Mucosa of rectum (tissue), 2 donors: ENCODE data around the gene NCMAP.
"Not testable (repeated sequence)": the region's sequence is repeated elsewhere in the genome, so short reads cannot be mapped to it uniquely, and the experiment has no call there.

ENCODE experiments used
- H3K27ac ChIP-seq, 2 donors: one replicate each; pipeline ENCODE4 v1.7.0; 2013; ENCODE audit warnings: inconsistent platforms in 2 of 2, low read depth in 2 of 2, low read length in 2 of 2
- H3K27me3 ChIP-seq, 2 donors: one replicate each; pipeline ENCODE4 v1.7.0; 2013; ENCODE audit warnings: low read length in 2 of 2; ENCODE audit not compliant: control insufficient read depth in 2 of 2, insufficient read depth in 2 of 2
- H3K36me3 ChIP-seq, 2 donors: one replicate each; pipeline ENCODE4 v1.7.0; 2013; ENCODE audit warnings: low read length in 2 of 2; ENCODE audit not compliant: control insufficient read depth in 2 of 2, insufficient read depth in 2 of 2
- H3K4me1 ChIP-seq, 2 donors: one replicate each; pipeline ENCODE4 v1.7.0; 2013; ENCODE audit warnings: low read length in 2 of 2, mild to moderate bottlenecking in 1 of 2; ENCODE audit not compliant: control insufficient read depth in 2 of 2, insufficient read depth in 2 of 2
- H3K4me3 ChIP-seq, 2 donors: one replicate each; pipeline ENCODE4 v1.7.0; 2013; ENCODE audit warnings: low read length in 2 of 2
- H3K9ac ChIP-seq, 2 donors: one replicate each; pipeline ENCODE4 v1.7.0; 2013; ENCODE audit warnings: low read length in 2 of 2, low read depth in 1 of 2, mild to moderate bottlenecking in 1 of 2
- H3K9me3 ChIP-seq, 2 donors: one replicate each; pipeline ENCODE4 v1.7.0; 2013; ENCODE audit warnings: low read length in 2 of 2; ENCODE audit not compliant: control insufficient read depth in 2 of 2
- donor health status: healthy.
- donor health status: Normal muscosa, but diverticular disease.

NCMAP gene

GRCh38 chr1:24555591-24556413 is at the start of gene NCMAP:
TSS of gene NCMAP (plus strand) at chr1:24556087. CDS start at chr1:24595431, 39,344 bp downstream.
- Histone ChIP-seq H3K9me3 (no peaks in the 10 kb centered on the region), H3K27ac (no peak within 1 kb of the TSS), H3K4me3 (peak within 1 kb of the TSS; percentile 63 to 65), H3K36me3 (no peaks in the 10 kb centered on the region), H3K9ac (peak within 1 kb of the TSS; percentile 56 to 79), H3K4me1 (peaks cover 17 to 20% of the 10 kb centered on the region in 2 donors), H3K27me3 (peaks cover 0 to 12% of the 10 kb centered on the region in 2 donors)

GRCh38 chr1:24506691-24507381 is 49.1 kb upstream of the NCMAP start:
- no peak overlapping the region for H3K9ac ChIP-seq
- peak overlapping the region in 1 of 2 donors; percentile 14 for H3K4me3 ChIP-seq
- no peaks in the 10 kb centered on the region for H3K27me3 ChIP-seq
- peak overlapping the region; percentile 16 to 63 for H3K27ac ChIP-seq
- no peaks in the 10 kb centered on the region for H3K36me3 ChIP-seq
- H3K4me1 ChIP-seq = peaks cover 4 to 12% of the 10 kb centered on the region in 2 donors
- no peaks in the 10 kb centered on the region for H3K9me3 ChIP-seq

- no peaks in the 10 kb centered on the region for H3K9me3 ChIP-seq
- no peaks in the 10 kb centered on the region for H3K36me3 ChIP-seq
- H3K4me3 ChIP-seq = no peak overlapping the region
- peaks cover 4 to 10% of the 10 kb centered on the region in 2 donors for H3K4me1 ChIP-seq
- H3K27ac ChIP-seq = peak overlapping the region; percentile 16 to 63
- no peaks in the 10 kb centered on the region for H3K27me3 ChIP-seq
- no peak overlapping the region for H3K9ac ChIP-seq
These were observed 48.5 kb upstream of the NCMAP start for GRCh38 chr1:24507405-24507804.

GRCh38 chr1:24508911-24509310 is 47.0 kb upstream of the NCMAP start:
- Histone ChIP-seq H3K27ac (no peak overlapping the region), H3K4me1 (peaks cover 0 to 4% of the 10 kb centered on the region in 2 donors), H3K27me3 (no peaks in the 10 kb centered on the region)

GRCh38 chr1:24513706-24514105 is 42.2 kb upstream of the NCMAP start:
- Histone ChIP-seq H3K9ac (no peak overlapping the region), H3K27me3 (no peaks in the 10 kb centered on the region), H3K27ac (no peak overlapping the region), H3K36me3 (peaks cover 0 to 4% of the 10 kb centered on the region in 2 donors), H3K4me3 (no peak overlapping the region), H3K9me3 (no peaks in the 10 kb centered on the region), H3K4me1 (no peaks in the 10 kb centered on the region)

More at GRCh38 chr1:24508911-24509310, 47.0 kb upstream of the NCMAP start:
- Histone ChIP-seq H3K9ac (no peak overlapping the region), H3K9me3 (no peaks in the 10 kb centered on the region), H3K4me3 (no peak overlapping the region), H3K36me3 (no peaks in the 10 kb centered on the region)

GRCh38 chr1:24514946-24515345 is 40.9 kb upstream of the NCMAP start:
- Histone ChIP-seq H3K9me3 (no peaks in the 10 kb centered on the region), H3K4me1 (no peaks in the 10 kb centered on the region), H3K4me3 (no peak overlapping the region), H3K36me3 (peaks cover 0 to 4% of the 10 kb centered on the region in 2 donors), H3K27ac (no peak overlapping the region), H3K27me3 (no peaks in the 10 kb centered on the region), H3K9ac (no peak overlapping the region)

GRCh38 chr1:24515671-24516209 is 40.1 kb upstream of the NCMAP start:
- H3K27ac ChIP-seq, H3K36me3 ChIP-seq: not testable (repeated sequence)

GRCh38 chr1:24516506-24516905 is 39.4 kb upstream of the NCMAP start:
- peaks cover 0 to 6% of the 10 kb centered on the region in 2 donors for H3K36me3 ChIP-seq
- H3K9ac ChIP-seq = no peak overlapping the region
- no peak overlapping the region for H3K4me3 ChIP-seq
- no peaks in the 10 kb centered on the region for H3K9me3 ChIP-seq
- H3K27me3 ChIP-seq = no peaks in the 10 kb centered on the region
- H3K4me1 ChIP-seq = no peaks in the 10 kb centered on the region
- H3K27ac ChIP-seq = no peak overlapping the region

More at GRCh38 chr1:24515671-24516209, 40.1 kb upstream of the NCMAP start:
- not testable (repeated sequence) for H3K27me3 ChIP-seq, H3K9ac ChIP-seq, H3K9me3 ChIP-seq, H3K4me3 ChIP-seq, H3K4me1 ChIP-seq

- no peak overlapping the region for H3K27ac ChIP-seq
- no peaks in the 10 kb centered on the region for H3K27me3 ChIP-seq
- H3K36me3 ChIP-seq = peaks cover 0 to 6% of the 10 kb centered on the region in 2 donors
- no peaks in the 10 kb centered on the region for H3K4me1 ChIP-seq
- no peak overlapping the region for H3K9ac ChIP-seq
- H3K9me3 ChIP-seq = no peaks in the 10 kb centered on the region
- no peak overlapping the region for H3K4me3 ChIP-seq
These were observed 38.0 kb upstream of the NCMAP start for GRCh38 chr1:24517898-24518297.

- not testable (repeated sequence) for H3K9ac ChIP-seq, H3K9me3 ChIP-seq, H3K4me3 ChIP-seq, H3K4me1 ChIP-seq, H3K36me3 ChIP-seq, H3K27me3 ChIP-seq, H3K27ac ChIP-seq
These were observed 35.6 kb upstream of the NCMAP start for GRCh38 chr1:24520282-24520681.
